H1 (cell line): ENCODE measurements around the gene C4orf46. TPM values are rescaled to one million over a fixed set of nuclear protein-coding genes. Genes with fewer than 3 reads are reported as not detected.

Experiments used
- CHD1 ChIP-seq: IDR thresholded peaks from 2 replicates; pipeline ENCODE4 v1.6.1; 2012; ENCODE audit warnings: low read depth, low read length, improper control_type of control experiment
- CHD2 ChIP-seq: IDR thresholded peaks from 2 replicates; pipeline ENCODE4 v1.6.1; 2012; ENCODE audit warnings: low read length, improper control_type of control experiment
- CREB1 ChIP-seq: IDR thresholded peaks from 2 replicates; pipeline ENCODE4 v1.6.1; 2012; ENCODE audit warnings: inconsistent platforms
- polyA plus RNA-seq, 7 experiments: library from polyadenylated mRNA; depleted of rRNA in 3 of 7; stranded (reverse) in 5 of 7; unstranded in 2 of 7; fragments of >200 nt in 5 of 7; fragments of 200-250 nt in 2 of 7; gene quantifications; 1 replicate in 5 of 7; 2 replicates in 1 of 7; 4 replicates in 1 of 7; pipeline versions ENCODE4 v1.2.1 to v1.2.3, GENCODE V29; 2011 to 2013; ENCODE audit warnings: missing spikeins in 2 of 7, mixed read lengths in 2 of 7
- total RNA-seq: library from RNA; stranded (reverse); fragmentation: NEBNext Ultra II Directional; extraction: Animal tissue kit (Norgen Biotek cat#: 25700); gene quantifications from 2 replicates; pipeline ENCODE4 v1.2.1, GENCODE V29; 2021
- TF ChIP-seq, protein P1 (sequence below), 3 experiments: IDR thresholded peaks; 1 replicate in 2 of 3; 2 replicates in 1 of 3; pipeline versions ENCODE4 v1.5.1 to v1.6.1; 2011; ENCODE audit warnings: low read length in 3 of 3, mild to moderate bottlenecking in 3 of 3, inconsistent platforms in 2 of 3, low read depth in 1 of 3, moderate library complexity in 1 of 3; ENCODE audit not compliant: insufficient read depth in 1 of 3; ENCODE audit errors: control extremely low read depth in 1 of 3

The C4orf46 gene
- total and polyA plus RNA-seq, 2 of the 8 experiments (the other 6 are each of a cell fraction or from before 2014, with no cell fraction given) = 19.8 to 28.6 TPM

DNA sequence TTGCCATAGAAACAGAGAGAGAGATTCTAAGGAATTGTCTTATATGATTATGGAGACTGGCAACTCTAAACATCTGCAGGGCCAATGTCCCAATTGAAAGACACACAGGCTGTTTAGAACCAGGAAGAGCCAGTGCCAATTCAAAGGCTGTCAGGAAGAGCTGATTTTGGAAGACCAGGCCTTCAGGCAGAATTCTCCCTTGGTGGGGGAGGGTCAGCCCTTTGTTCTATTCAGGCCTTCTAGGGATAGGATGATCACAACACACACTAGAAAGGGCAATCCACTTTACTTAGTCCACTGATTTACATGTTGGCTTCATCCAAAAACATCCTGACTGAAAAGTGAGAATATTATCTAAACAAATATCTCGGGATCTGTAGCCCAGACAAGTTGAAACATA, 15.2 kb downstream of the C4orf46 start (continued):
- TF ChIP-seq, protein P1, sequence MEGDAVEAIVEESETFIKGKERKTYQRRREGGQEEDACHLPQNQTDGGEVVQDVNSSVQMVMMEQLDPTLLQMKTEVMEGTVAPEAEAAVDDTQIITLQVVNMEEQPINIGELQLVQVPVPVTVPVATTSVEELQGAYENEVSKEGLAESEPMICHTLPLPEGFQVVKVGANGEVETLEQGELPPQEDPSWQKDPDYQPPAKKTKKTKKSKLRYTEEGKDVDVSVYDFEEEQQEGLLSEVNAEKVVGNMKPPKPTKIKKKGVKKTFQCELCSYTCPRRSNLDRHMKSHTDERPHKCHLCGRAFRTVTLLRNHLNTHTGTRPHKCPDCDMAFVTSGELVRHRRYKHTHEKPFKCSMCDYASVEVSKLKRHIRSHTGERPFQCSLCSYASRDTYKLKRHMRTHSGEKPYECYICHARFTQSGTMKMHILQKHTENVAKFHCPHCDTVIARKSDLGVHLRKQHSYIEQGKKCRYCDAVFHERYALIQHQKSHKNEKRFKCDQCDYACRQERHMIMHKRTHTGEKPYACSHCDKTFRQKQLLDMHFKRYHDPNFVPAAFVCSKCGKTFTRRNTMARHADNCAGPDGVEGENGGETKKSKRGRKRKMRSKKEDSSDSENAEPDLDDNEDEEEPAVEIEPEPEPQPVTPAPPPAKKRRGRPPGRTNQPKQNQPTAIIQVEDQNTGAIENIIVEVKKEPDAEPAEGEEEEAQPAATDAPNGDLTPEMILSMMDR (IDR thresholded peaks at IDR 0.05; ENCODE audit: control extremely low read depth in 1 of 3, insufficient read depth in 1 of 3, low read depth in 1 of 3, low read length in 3 of 3) = no peak
- TF ChIP-seq CHD2 (no peak), CHD1 (no peak), CREB1 (no peak)
